GM19324 (cell line): ENCODE measurements around the gene ASIC4.

ENCODE experiments used
- ATAC-seq: cut with Tn5 transposase; IDR thresholded peaks from one replicate; pipeline ENCODE4 v1.9.1; 2021; ENCODE audit warnings: mild to moderate bottlenecking, moderate library complexity; ENCODE audit not compliant: unreplicated experiment, low FRiP score

The ASIC4 gene

GRCh38 chr2:219581346-219581745, 67.1 kb downstream of the ASIC4 start:
- ATAC-seq = no peak
